ENCODE results near the gene C1orf53. TPM values are rescaled to one million over a fixed set of nuclear protein-coding genes. Genes with fewer than 3 reads are reported as not detected.

Gene C1orf53
- 2.2 and 3.5 TPM in 2 replicates for total RNA-seq

DNA sequence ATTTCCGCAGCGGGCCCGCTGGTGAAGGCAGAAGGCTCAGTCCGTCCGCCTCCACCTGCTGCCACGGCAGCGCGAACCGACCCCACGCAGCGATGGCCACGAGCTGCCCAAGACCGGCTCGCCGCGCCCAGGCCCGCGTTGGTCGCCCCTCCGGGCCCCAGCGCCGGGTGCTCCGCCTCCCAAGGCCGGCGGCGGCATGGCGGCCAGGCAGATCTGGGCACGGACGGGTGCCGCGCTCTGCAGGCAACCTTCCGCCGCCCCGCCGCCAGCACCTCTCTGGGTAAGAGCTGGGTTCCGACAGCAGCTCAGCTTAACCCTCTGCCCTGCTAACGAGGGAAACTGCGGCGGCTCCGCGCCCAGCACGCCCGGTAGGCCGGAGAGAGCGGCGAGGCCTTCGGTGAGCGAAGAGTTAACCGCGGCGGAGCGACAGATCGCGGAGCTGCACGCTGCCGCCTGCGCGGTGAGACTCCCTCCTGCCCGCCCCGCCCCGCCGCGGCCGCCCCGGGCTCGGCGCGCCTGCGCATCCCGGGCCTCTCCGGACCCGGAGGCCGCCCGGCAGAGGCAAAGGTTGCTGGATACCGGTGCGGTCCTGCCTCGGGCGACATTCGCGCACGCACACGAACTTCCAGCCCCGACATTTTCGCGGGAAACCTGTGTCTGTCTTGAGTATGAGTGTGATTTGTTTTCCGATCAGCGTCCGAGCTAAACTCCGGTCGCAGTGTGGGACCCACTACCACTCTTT is at the start of gene C1orf53:
Gene C1orf53, plus strand, starts transcription at position 177 of the 742 bp plus-strand sequence. Its CDS starts 20 bp downstream, at position 197.

Other genes starting within 250 kb of the C1orf53 start
- gene DENND1B, start 127.2 kb upstream of the C1orf53 start, total RNA-seq, result 7.6 and 13.4 TPM in 2 replicates
- gene LHX9, start 14.7 kb downstream of the C1orf53 start, total RNA-seq, result not detected in 2 replicates